OCI-LY1 (cell line): ENCODE measurements around the gene NEURL3.

Source experiments
- CTCF ChIP-seq: fragments of 200-600 bp; sonication (generic), shearing (Covaris generic); IDR thresholded peaks from 2 replicates; pipeline ENCODE4 v1.5.1; 2017; ENCODE audit warnings: mild to moderate bottlenecking, antibody characterized with exemption, low read length, moderate library complexity, mixed read lengths
- EZH2 ChIP-seq: fragments of 200-600 bp; sonication (generic), shearing (Covaris generic); IDR thresholded peaks from 2 replicates; pipeline ENCODE4 v1.8.0; 2017; ENCODE audit warnings: borderline replicate concordance, mixed run types, mild to moderate bottlenecking, antibody characterized with exemption, low read length, moderate library complexity, mixed read lengths

GRCh38 chr2:96530474-96531357, 25.6 kb upstream of the NEURL3 start:
- TF ChIP-seq CTCF: no peak
- no peak for TF ChIP-seq EZH2
